ENCODE data around the gene CIAO2A. TPM values are rescaled to one million over a fixed set of nuclear protein-coding genes. Genes with fewer than 3 reads are reported as not detected.
A peak's percentile ranks its signal among the peaks of the same experiment; 100 is the strongest.

The CIAO2A gene
- polyA plus RNA-seq, 4 donors, result 117 to 259 (median 171) TPM

DNA sequence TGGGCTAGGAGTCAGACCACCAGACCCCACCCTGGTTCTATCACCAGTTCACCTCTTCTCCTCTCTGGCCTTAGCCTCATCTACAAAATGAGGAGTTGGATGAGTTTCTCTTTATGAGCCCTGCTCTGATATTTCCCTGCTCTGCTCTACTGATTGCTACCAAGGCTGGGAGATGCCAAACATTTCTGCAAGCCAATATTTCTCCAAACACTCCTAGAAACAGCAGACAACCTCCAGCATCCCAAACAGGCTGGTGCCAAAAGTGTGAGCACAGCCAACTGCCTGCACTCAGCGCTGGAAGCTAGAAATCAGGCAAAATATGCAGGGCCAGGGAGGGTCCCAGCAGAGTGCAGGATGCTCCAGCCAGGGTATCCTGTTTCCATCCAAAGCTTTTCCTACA is 58.1 kb downstream of the CIAO2A start:
- 89 to 96% (median 90%) methylated on average over 1 of the region's 1 CpG for WGBS, 3 donors
- no peaks in the 10 kb centered on the region for H3K27me3 ChIP-seq (ENCODE audit: control insufficient read depth in 3 of 3, insufficient read depth in 3 of 3, low read length in 3 of 3)
- DNase-seq (no peak), FAIRE-seq (no peak)
- peaks cover 4 to 30% (median 28%) of the 10 kb centered on the region in 3 donors for H3K36me3 ChIP-seq (ENCODE audit: control insufficient read depth in 3 of 3, insufficient read depth in 2 of 3, low read depth in 1 of 3, low read length in 3 of 3)
- H3K4me1 ChIP-seq (ENCODE audit: control insufficient read depth in 3 of 3, insufficient read depth in 2 of 3, low read depth in 1 of 3, low read length in 2 of 3), result peaks cover 0 to 4% (median 0%) of the 10 kb centered on the region in 3 donors
- H3K27ac ChIP-seq (ENCODE audit: low read depth in 1 of 3, low read length in 2 of 3), result no peak overlapping the region
- no peak overlapping the region for H3K4me3 ChIP-seq (ENCODE audit: low read depth in 1 of 3, low read length in 3 of 3)
- no peaks in the 10 kb centered on the region for H3K9me3 ChIP-seq (ENCODE audit: control insufficient read depth in 2 of 2, insufficient read depth in 1 of 2, low read depth in 1 of 2, low read length in 1 of 2)

DNA sequence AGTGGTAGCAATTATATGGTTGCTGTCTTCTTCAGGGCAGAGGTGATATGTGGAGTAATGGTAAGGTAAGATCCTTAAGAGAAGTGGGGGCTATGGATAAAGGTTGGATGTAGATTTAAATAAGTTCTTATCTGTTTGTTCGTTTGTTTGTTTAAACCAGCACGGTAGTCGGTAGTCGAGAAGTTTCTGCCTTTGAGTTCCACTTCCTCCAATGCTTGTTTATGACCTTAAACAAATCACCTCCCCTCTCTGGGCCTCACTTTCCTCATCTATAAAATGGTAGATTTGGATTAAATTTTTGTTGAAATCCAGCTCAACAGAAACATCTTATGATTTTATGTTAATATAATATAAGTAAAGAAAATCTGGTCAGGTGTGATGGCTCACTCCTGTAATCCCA is 59.1 kb downstream of the CIAO2A start:
- H3K36me3 ChIP-seq (ENCODE audit: control insufficient read depth in 3 of 3, insufficient read depth in 2 of 3, low read depth in 1 of 3, low read length in 3 of 3), result peaks cover 2 to 25% (median 25%) of the 10 kb centered on the region in 3 donors
- no peak overlapping the region for H3K4me3 ChIP-seq (ENCODE audit: low read depth in 1 of 3, low read length in 3 of 3)
- H3K9me3 ChIP-seq (ENCODE audit: control insufficient read depth in 2 of 2, insufficient read depth in 1 of 2, low read depth in 1 of 2, low read length in 1 of 2), result no peaks in the 10 kb centered on the region
- no peaks in the 10 kb centered on the region for H3K27me3 ChIP-seq (ENCODE audit: control insufficient read depth in 3 of 3, insufficient read depth in 3 of 3, low read length in 3 of 3)
- H3K27ac ChIP-seq (ENCODE audit: low read depth in 1 of 3, low read length in 2 of 3), result no peak overlapping the region
- 27 to 66% (median 47%) methylated on average over 4 of the region's 4 CpGs for WGBS, 3 donors
- peaks cover 0 to 4% (median 0%) of the 10 kb centered on the region in 3 donors for H3K4me1 ChIP-seq (ENCODE audit: control insufficient read depth in 3 of 3, insufficient read depth in 2 of 3, low read depth in 1 of 3, low read length in 2 of 3)
- DNase-seq, result no peak
- FAIRE-seq, result no peak

DNA sequence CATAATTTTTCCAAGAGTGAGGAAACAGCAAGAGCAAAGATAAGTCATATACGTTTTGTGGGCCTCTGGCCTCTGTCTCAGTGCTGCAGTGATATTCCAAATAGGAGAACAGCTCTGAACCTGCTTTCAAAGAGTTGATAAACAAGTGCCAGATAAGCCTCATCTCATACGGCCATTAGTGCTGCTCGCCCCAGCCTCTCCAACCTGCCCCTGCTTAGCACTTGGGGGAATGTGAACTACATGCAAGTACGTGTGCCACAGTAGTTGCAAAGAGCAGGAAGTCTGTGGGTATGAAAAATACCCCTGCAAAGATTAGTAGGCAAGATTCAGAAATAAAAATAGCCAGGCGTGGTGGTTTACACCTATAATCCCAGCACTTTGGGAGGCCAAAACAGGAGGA is 61.3 kb downstream of the CIAO2A start:
- no peak overlapping the region for H3K4me3 ChIP-seq (ENCODE audit: low read depth in 1 of 3, low read length in 3 of 3)
- 65 to 78% (median 71%) methylated on average over 5 of the region's 5 CpGs for WGBS, 3 donors
- H3K9me3 ChIP-seq (ENCODE audit: control insufficient read depth in 2 of 2, insufficient read depth in 1 of 2, low read depth in 1 of 2, low read length in 1 of 2), result no peaks in the 10 kb centered on the region
- FAIRE-seq (no peak), DNase-seq (no peak)
- no peaks in the 10 kb centered on the region for H3K27me3 ChIP-seq (ENCODE audit: control insufficient read depth in 3 of 3, insufficient read depth in 3 of 3, low read length in 3 of 3)
- peaks cover 0 to 10% (median 9%) of the 10 kb centered on the region in 3 donors for H3K36me3 ChIP-seq (ENCODE audit: control insufficient read depth in 3 of 3, insufficient read depth in 2 of 3, low read depth in 1 of 3, low read length in 3 of 3)
- H3K27ac ChIP-seq (ENCODE audit: low read depth in 1 of 3, low read length in 2 of 3), result no peak overlapping the region
- H3K4me1 ChIP-seq (ENCODE audit: control insufficient read depth in 3 of 3, insufficient read depth in 2 of 3, low read depth in 1 of 3, low read length in 2 of 3), result peaks cover 0 to 4% (median under 1%) of the 10 kb centered on the region in 3 donors

DNA sequence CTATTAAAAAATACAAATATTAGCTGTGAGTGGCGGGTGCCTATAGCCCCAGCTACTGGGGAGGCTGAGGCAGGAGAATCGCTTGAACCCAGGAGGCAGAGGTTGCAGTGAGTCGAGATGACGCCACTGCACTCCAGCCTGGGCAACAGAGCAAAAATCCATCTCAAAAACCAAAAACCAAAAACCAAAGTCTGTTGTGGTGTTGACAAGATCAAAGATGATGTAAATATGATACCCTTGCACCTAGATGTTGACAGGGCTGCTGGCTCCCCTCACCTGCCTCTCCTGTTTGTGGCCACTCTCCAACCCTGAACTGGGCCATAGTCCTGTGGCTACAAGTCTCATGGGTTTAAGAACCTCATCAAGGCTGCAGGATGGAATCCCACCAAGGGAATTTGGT is 63.5 kb downstream of the CIAO2A start:
- FAIRE-seq (no peak), DNase-seq (no peak)
- WGBS, 3 donors, result 78 to 93% (median 83%) methylated on average over 4 of the region's 4 CpGs
- peaks cover 0 to 5% (median 3%) of the 10 kb centered on the region in 3 donors for H3K36me3 ChIP-seq (ENCODE audit: control insufficient read depth in 3 of 3, insufficient read depth in 2 of 3, low read depth in 1 of 3, low read length in 3 of 3)
- no peaks in the 10 kb centered on the region for H3K27me3 ChIP-seq (ENCODE audit: control insufficient read depth in 3 of 3, insufficient read depth in 3 of 3, low read length in 3 of 3)
- peak overlapping the region in 2 of 3 donors; percentile 19 to 81 for H3K27ac ChIP-seq (ENCODE audit: low read depth in 1 of 3, low read length in 2 of 3)
- peaks cover 4 to 7% (median 6%) of the 10 kb centered on the region in 3 donors for H3K4me1 ChIP-seq (ENCODE audit: control insufficient read depth in 3 of 3, insufficient read depth in 2 of 3, low read depth in 1 of 3, low read length in 2 of 3)
- no peaks in the 10 kb centered on the region for H3K9me3 ChIP-seq (ENCODE audit: control insufficient read depth in 2 of 2, insufficient read depth in 1 of 2, low read depth in 1 of 2, low read length in 1 of 2)
- no peak overlapping the region for H3K4me3 ChIP-seq (ENCODE audit: low read depth in 1 of 3, low read length in 3 of 3)

DNA sequence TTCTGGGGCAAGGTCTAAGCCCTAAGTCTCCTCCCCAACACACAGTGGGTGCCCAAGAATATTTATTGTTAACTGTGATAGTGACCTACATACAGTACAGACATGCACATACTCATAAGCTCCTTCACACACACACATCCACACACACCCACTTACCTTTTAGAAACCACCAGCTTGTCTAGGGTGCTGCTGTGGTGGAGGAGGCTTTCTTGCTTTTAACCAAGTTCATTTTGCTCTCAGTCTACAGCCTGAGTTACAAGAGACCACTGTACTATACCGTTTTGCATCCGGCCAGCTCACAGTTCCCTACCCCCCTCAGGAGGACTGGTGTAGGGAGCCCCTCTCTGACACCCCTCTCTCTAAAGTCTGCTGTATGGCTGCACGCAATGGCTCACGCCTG is 64.0 kb downstream of the CIAO2A start:
- Histone ChIP-seq H3K36me3 (ENCODE audit: control insufficient read depth in 3 of 3, insufficient read depth in 2 of 3, low read depth in 1 of 3, low read length in 3 of 3) (peaks cover 0 to 5% (median 3%) of the 10 kb centered on the region in 3 donors), H3K9me3 (ENCODE audit: control insufficient read depth in 2 of 2, insufficient read depth in 1 of 2, low read depth in 1 of 2, low read length in 1 of 2) (no peaks in the 10 kb centered on the region), H3K27ac (ENCODE audit: low read depth in 1 of 3, low read length in 2 of 3) (peak overlapping the region in 2 of 3 donors; percentile 38 to 81), H3K4me3 (ENCODE audit: low read depth in 1 of 3, low read length in 3 of 3) (no peak overlapping the region), H3K4me1 (ENCODE audit: control insufficient read depth in 3 of 3, insufficient read depth in 2 of 3, low read depth in 1 of 3, low read length in 2 of 3) (peaks cover 6 to 8% (median 7%) of the 10 kb centered on the region in 3 donors), H3K27me3 (ENCODE audit: control insufficient read depth in 3 of 3, insufficient read depth in 3 of 3, low read length in 3 of 3) (no peaks in the 10 kb centered on the region)
- peak in 1 of 2 donors; percentile 58 for DNase-seq
- WGBS, 3 donors, result 86 to 93% (median 93%) methylated on average over 4 of the region's 4 CpGs
- no peak for FAIRE-seq

DNA sequence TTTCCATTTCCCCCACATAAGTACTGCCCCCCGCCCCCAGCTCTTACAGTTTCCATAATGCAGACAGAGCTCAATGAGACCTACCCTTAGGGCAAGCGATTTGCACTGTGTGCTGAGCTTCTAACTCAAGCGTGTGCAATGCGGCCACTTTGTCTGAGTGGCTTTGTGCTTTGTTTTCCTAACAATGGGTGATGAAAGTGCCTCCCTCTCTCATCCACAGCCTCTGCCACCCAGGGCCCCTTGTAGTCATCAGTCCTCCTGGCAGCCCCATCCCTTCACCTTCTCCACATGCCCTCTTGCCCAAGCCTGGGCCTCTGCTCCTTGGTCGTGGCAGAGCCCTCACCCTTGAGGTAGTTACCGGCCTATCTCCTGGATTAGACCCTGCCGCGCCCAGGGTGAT is 64.5 kb downstream of the CIAO2A start:
- DNase-seq (no peak), FAIRE-seq (no peak)
- Histone ChIP-seq H3K27me3 (ENCODE audit: control insufficient read depth in 3 of 3, insufficient read depth in 3 of 3, low read length in 3 of 3) (no peaks in the 10 kb centered on the region), H3K9me3 (ENCODE audit: control insufficient read depth in 2 of 2, insufficient read depth in 1 of 2, low read depth in 1 of 2, low read length in 1 of 2) (no peaks in the 10 kb centered on the region), H3K27ac (ENCODE audit: low read depth in 1 of 3, low read length in 2 of 3) (peak overlapping the region in 2 of 3 donors; percentile 38 to 81), H3K4me3 (ENCODE audit: low read depth in 1 of 3, low read length in 3 of 3) (peak overlapping the region in 1 of 3 donors; percentile 18), H3K4me1 (ENCODE audit: control insufficient read depth in 3 of 3, insufficient read depth in 2 of 3, low read depth in 1 of 3, low read length in 2 of 3) (peaks cover 6 to 10% (median 7%) of the 10 kb centered on the region in 3 donors), H3K36me3 (ENCODE audit: control insufficient read depth in 3 of 3, insufficient read depth in 2 of 3, low read depth in 1 of 3, low read length in 3 of 3) (peaks cover 0 to 6% (median 3%) of the 10 kb centered on the region in 3 donors)
- 56 to 63% (median 61%) methylated on average over 8 of the region's 8 CpGs for WGBS, 3 donors

DNA sequence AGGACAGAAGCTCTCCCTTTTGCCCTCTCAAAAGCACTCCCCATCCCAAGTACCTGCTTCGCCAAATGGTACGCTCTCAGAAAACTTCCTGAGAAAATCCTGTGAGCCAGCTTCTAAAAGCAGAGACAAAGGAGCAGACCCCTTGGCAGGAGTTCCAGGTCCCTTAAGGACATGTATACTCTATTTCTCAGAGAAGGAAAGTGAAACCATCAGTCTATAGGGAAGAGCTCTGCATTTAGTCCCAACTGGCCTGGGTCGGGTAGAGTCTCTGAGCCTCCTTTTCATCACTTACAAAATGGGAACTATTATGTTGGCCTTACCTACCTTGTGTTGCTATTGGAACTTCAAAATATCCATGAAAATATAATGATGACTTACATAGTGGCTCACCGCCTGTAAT is 67.0 kb downstream of the CIAO2A start:
- H3K36me3 ChIP-seq (ENCODE audit: control insufficient read depth in 3 of 3, insufficient read depth in 2 of 3, low read depth in 1 of 3, low read length in 3 of 3), result peaks cover 0 to 4% (median 0%) of the 10 kb centered on the region in 3 donors
- H3K27me3 ChIP-seq (ENCODE audit: control insufficient read depth in 3 of 3, insufficient read depth in 3 of 3, low read length in 3 of 3), result no peaks in the 10 kb centered on the region
- H3K4me1 ChIP-seq (ENCODE audit: control insufficient read depth in 3 of 3, insufficient read depth in 2 of 3, low read depth in 1 of 3, low read length in 2 of 3), result peaks cover 8 to 17% (median 12%) of the 10 kb centered on the region in 3 donors
- peaks cover 0 to under 1% of the 10 kb centered on the region in 2 donors for H3K9me3 ChIP-seq (ENCODE audit: control insufficient read depth in 2 of 2, insufficient read depth in 1 of 2, low read depth in 1 of 2, low read length in 1 of 2)
- WGBS, 3 donors, result 74 to 85% (median 83%) methylated on average over 4 of the region's 4 CpGs
- no peak for FAIRE-seq
- no peak overlapping the region for H3K4me3 ChIP-seq (ENCODE audit: low read depth in 1 of 3, low read length in 3 of 3)
- DNase-seq, result peak in 1 of 2 donors; percentile 42
- peak overlapping the region in 1 of 3 donors; percentile 27 for H3K27ac ChIP-seq (ENCODE audit: low read depth in 1 of 3, low read length in 2 of 3)

DNA sequence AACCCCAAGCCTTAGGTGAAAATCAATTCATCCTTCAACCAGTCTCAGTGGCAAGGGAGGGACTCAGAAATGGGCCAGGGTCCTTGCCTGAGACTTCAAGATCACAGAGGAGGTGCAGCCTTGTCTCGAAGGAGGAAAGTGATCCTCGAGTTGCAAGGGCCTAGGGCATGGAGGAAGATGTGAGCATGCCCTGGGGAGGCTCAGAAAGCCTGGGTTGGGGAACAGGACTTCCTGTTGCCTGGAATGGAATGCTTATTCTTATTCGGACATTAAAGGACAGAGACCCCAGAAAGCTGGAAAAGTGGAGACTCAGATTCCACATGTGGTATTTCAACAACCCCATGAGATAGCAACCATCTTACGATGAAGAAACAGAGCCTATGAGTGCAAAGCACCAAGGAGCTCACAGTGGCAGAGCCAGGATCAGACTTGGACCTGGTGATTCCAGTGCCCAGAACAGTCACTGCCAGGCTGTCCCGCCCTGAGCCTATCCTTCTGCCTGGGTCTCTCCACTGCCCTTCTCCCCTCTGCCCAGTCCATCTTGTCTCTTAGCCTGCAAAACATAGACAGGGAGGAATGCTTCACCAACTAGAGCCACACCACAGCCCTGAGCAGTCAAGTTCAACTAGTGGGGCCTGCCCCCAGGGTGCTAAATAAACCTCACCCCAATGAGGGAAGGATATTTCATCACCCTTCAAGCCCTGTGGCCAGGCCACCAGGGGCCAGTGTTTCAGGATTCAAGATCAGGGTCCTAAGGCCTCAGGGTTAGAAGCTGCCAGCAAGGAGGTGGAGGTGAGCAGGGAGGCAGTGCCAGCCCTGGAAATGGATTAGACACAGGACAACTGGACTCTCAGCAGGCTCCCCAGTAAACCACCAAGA is 69.2 kb downstream of the CIAO2A start:
- H3K27me3 ChIP-seq (ENCODE audit: control insufficient read depth in 3 of 3, insufficient read depth in 3 of 3, low read length in 3 of 3), result no peaks in the 10 kb centered on the region
- peaks cover 8 to 21% (median 19%) of the 10 kb centered on the region in 3 donors for H3K4me1 ChIP-seq (ENCODE audit: control insufficient read depth in 3 of 3, insufficient read depth in 2 of 3, low read depth in 1 of 3, low read length in 2 of 3)
- H3K36me3 ChIP-seq (ENCODE audit: control insufficient read depth in 3 of 3, insufficient read depth in 2 of 3, low read depth in 1 of 3, low read length in 3 of 3), result peaks cover 0 to 11% (median 0%) of the 10 kb centered on the region in 3 donors
- peak in 1 of 2 donors; percentile 60 for DNase-seq
- 69 to 84% (median 78%) methylated on average over 5 of the region's 5 CpGs for WGBS, 3 donors
- H3K27ac ChIP-seq (ENCODE audit: low read depth in 1 of 3, low read length in 2 of 3), result peak overlapping the region in 1 of 3 donors; percentile 58
- peaks cover 0 to 12% of the 10 kb centered on the region in 2 donors for H3K9me3 ChIP-seq (ENCODE audit: control insufficient read depth in 2 of 2, insufficient read depth in 1 of 2, low read depth in 1 of 2, low read length in 1 of 2)
- no peak for FAIRE-seq
- H3K4me3 ChIP-seq (ENCODE audit: low read depth in 1 of 3, low read length in 3 of 3), result no peak overlapping the region

Data from small intestine (tissue), 7 donors.